NCI-H2029 treated with DMSO at 0.1 percent for 48 hours (cell line): Measurements from ENCODE around the gene RFFL.
A peak's percentile ranks its signal among the peaks of the same experiment; 100 is the strongest.
"Not testable (repeated sequence)": the region's sequence is repeated elsewhere in the genome, so short reads cannot be mapped to it uniquely, and the experiment has no call there.

Experiments
- DNase-seq: peaks from one replicate; lab custom pipeline; 2025; lab: John Stamatoyannopoulos, UW

The RFFL gene

GRCh38 chr17:35002876-35003551 is 60.5 kb downstream of the RFFL start:
- DNase-seq = no peak

GRCh38 chr17:35001549-35001948 is 62.0 kb downstream of the RFFL start:
- no peak for DNase-seq

- not testable (repeated sequence) for DNase-seq
Measured at GRCh38 chr17:35000965-35001364, 62.5 kb downstream of the RFFL start.

- no peak for DNase-seq
Measured at GRCh38 chr17:34999456-34999855, 64.1 kb downstream of the RFFL start.

GRCh38 chr17:34998205-34998604 is 65.3 kb downstream of the RFFL start:
- no peak for DNase-seq

GRCh38 chr17:34997355-34997862 is 66.1 kb downstream of the RFFL start:
- DNase-seq = peak; percentile 25

- no peak for DNase-seq
Measured at GRCh38 chr17:34996422-34997285, 66.9 kb downstream of the RFFL start.

- DNase-seq = no peak
Measured at GRCh38 chr17:34993031-34993430, 70.5 kb downstream of the RFFL start.

- DNase-seq = no peak
Measured at GRCh38 chr17:34991606-34992005, 71.9 kb downstream of the RFFL start.

- peak; percentile 39 for DNase-seq
Measured at GRCh38 chr17:34990921-34991365, 72.6 kb downstream of the RFFL start.

- DNase-seq = no peak
Measured at GRCh38 chr17:34989473-34989872, 74.0 kb downstream of the RFFL start.

- no peak for DNase-seq
Measured at GRCh38 chr17:34988644-34989043, 74.9 kb downstream of the RFFL start.

- no peak for DNase-seq
Measured at GRCh38 chr17:34987232-34987631, 76.3 kb downstream of the RFFL start.

GRCh38 chr17:34981538-34982241 is 81.8 kb downstream of the RFFL start:
- no peak for DNase-seq

- DNase-seq = no peak
Measured at GRCh38 chr17:34980681-34981537, 82.6 kb downstream of the RFFL start.

- DNase-seq = peak; percentile 43
Measured at GRCh38 chr17:34980353-34980680, 83.2 kb downstream of the RFFL start, which contains the start of gene LIG3. TSS of gene LIG3 (plus strand) at chr17:34980512. CDS start at chr17:34983006, 2,494 bp downstream.

- DNase-seq = no peak
Measured at GRCh38 chr17:34979650-34980352, 83.7 kb downstream of the RFFL start.

GRCh38 chr17:34979153-34979552 is 84.4 kb downstream of the RFFL start:
- no peak for DNase-seq

- DNase-seq = no peak
Measured at GRCh38 chr17:34974794-34975785, 88.4 kb downstream of the RFFL start.

GRCh38 chr17:34974179-34974578 is 89.3 kb downstream of the RFFL start:
- no peak for DNase-seq
